22Rv1 (cell line): Measurements from ENCODE around the gene EXD3.

ENCODE experiments used
- H3K27ac ChIP-seq: fragments of 450-650 bp; 2 replicates; pipeline ENCODE4 v1.5.1; 2017
- CTCF ChIP-seq: fragments of 450-650 bp; IDR thresholded peaks from 2 replicates; pipeline ENCODE4 v1.5.1; 2017; ENCODE audit warnings: mild to moderate bottlenecking
- ZFX ChIP-seq: fragments of 450-650 bp; IDR thresholded peaks from 2 replicates; pipeline ENCODE4 v1.6.1; 2017; ENCODE audit warnings: antibody characterized with exemption, borderline replicate concordance

The EXD3 gene

DNA sequence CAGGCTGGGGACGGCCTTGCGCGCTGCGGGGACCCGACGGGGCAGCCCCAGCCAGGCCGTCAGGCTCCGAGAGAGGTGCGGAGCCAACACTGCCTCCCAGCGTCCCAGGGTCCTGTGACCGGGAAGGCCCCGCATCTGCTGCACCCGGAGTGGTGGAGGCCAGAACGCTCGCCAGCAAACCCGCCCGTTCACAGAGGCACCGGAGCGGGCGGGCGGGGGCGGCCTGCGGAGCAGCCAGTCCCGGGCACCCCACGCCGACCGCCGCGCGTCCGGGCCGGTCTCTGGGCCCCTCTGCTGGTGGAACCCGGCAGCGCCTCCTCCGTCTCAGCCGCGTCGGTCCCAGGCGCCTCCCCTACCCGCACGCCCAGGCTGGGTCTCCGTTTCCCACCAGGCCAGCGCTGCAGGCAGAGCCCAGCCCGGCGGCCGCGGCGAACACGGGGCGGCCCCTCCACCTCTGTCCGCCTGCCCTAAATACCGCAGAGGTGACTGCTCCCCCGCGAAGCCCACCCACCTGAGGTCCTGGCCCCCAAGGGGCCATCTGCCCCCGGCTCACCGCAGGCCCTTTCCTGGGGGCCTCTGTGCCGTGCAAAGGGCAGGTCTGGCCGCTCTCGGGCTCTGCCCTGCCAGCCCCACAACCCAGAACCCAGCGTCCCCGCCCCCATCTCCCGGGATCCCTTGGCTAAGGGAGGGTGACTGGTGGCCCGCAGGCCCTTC lies 15.9 kb downstream of the EXD3 start:
- H3K27ac ChIP-seq: no peak overlapping the region
- TF ChIP-seq CTCF (peak; percentile 32), ZFX (no peak)

- no peak for TF ChIP-seq CTCF
- no peak for TF ChIP-seq ZFX
- H3K27ac ChIP-seq: no peak overlapping the region
Observed at GRCh38 chr9:137406085-137406760, 16.7 kb downstream of the EXD3 start.

DNA sequence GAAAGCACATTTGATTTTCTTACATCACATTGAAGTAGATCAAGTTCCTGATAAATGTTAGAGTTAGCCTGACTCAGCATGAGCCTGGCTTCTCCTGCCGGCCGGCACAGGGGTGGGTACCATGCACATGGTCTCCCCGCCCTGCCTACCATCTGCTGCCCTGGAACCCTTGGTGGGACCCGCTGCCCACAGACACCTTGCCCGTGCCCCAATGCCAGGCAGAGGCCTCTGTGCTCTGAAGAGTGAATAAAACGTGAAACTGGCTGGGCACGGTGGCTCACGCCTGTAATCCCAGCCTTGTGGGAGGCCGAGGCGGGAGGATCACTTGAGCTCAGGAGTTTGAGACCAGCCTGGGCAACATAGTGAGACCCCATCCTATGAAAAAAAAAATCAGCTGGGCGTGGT lies 17.3 kb downstream of the EXD3 start:
- no peak for TF ChIP-seq ZFX
- no peak for TF ChIP-seq CTCF
- H3K27ac ChIP-seq: no peak overlapping the region

DNA sequence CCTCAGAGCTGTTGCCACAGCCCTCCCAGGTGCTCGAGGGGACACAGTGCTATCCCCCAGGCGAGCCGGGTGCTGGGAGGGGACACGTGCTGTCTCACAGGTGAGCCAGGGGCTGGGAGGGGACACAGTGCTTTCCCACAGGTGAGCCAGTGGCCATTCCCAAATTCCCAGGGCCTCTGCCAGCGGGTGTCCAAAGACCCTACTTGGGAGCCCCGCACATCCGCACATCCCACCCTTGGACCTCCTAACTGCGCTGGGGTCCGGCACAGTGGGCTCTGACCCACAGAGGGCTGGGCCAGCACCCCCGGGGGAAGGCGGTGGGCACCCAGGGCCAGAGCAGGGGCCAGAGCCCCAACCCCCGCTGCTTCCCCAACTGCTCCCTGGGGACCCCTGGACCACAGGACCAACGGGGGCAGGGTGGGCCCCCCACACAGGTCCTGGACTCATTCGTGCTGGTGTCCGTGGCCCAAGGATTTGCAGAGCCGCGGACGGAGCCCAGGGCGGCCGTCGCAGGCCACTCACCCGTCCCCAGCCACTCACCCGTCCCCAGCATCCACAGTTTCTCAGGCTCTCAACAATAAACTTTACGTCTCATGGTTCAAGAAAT lies 17.9 kb downstream of the EXD3 start:
- TF ChIP-seq ZFX (no peak), CTCF (no peak)
- no peak overlapping the region for H3K27ac ChIP-seq

DNA sequence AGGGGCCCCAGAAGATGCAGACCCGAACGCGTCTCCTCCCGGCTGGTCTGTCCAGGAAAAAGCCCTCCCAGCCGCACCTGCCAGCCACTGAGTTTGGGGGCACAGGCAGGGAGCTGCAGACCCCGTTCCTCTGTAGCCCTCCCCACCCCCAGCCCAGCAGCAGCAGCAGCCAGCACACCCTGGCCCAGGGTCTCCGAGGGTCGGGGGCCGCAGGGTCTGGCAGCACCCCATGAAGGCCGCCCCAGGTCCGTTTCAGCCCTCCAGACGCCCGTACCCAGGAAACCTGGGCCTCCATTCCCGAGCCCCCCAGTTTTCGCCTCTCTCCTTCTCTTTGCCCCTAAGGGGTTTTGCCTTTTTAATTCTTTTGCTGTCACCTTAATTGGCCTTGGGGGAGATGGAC lies 19.7 kb downstream of the EXD3 start:
- H3K27ac ChIP-seq: no peak overlapping the region
- TF ChIP-seq ZFX (no peak), CTCF (no peak)

DNA sequence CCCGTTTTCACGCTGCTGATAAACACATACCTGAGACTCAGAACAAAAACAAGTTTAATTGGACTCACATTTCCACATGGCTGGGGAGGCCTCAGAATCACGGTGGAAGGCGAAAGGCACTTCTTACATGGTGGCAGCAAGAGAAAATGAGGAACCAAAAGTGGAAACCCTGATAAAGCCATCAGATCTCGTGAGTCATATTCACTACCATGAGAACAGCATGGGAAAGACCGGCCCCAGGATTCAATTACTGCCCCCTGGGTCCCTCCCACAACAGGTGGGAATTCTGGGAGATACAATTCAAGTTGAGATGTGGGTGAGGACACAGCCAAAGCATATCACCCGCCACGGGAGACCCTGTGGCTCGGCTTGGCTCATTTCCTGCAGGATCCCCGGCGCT lies 20.2 kb downstream of the EXD3 start:
- H3K27ac ChIP-seq: no peak overlapping the region
- TF ChIP-seq ZFX: no peak
- TF ChIP-seq CTCF: no peak
